Middle frontal gyrus (tissue), 1 donor: ENCODE results near the gene GALNT15.

Experiments used
- DNase-seq: peaks from one replicate; pipeline ENCODE4 v3.0.0-alpha.2; 2015; ENCODE audit warnings: low spot score; ENCODE audit errors: extremely low spot score

Gene GALNT15

DNA sequence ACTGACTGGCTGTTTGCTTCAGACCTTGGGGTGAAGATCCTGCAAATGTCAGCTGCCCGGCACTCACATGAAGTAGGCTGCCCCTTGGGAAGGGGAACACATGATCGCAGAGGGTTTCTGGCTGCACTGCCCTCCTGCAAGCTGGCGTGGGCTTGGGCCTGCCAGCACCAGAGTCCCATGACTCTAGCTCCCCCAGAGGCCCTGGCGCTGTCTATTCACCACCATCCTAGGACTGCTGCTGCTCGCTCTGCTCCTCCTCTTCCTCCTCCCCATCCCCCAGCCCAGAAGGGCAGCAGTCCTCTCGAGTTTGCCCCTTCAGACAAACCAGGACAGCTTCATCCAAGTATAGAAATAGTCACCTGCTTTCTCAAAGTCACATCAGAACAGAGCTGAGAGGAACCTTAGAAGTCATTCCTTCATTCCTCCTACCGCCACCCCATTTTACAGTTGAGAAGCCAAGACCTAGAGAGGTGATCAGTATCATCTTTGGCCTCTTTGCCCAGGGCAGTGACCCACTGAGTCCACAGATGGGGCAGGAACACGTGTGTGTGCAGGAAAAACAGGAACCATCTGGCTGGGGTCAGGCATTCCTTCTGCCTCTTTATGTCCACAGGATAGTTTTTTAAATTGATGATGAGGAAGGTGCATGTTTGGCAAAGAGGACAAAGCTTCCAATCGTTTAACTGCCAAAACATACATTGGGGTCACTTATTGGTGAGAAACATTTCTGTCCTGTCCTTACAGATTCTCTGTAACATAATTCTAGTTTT, 77.0 kb downstream of the GALNT15 start:
- DNase-seq: no peak

DNA sequence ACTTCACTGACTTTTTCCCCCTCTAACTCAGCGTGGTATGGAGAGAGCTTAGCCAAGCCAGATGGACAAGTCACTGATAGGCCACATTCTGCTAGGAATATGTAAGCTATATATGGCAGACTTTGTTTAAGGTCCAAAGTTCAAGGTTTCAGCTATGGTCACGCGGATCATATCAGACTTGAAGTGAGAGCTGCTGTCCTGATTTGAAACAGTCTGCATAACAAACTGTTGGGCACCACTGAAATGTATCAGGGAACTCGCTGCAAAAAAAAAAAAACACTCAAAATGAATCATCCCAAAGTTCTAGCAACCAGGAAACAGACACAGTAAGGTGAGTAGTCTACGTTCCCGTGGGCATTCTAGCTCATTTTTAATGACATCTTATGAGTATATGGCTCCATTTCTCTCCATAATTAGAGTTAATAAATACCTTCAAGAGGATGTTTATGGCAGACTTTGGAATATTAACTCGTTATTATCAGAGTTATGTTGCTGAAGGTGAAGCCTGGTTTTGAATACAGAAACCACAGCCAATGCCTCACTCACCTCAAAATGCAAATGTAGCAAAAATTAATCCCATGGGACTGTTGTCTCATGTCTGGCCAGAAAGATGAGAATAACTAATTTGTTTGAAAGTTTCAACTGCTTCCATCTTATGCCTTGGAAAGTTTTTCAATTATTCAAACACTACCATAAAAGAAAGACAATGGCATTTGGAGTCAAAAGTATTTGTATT, 77.9 kb downstream of the GALNT15 start:
- DNase-seq: no peak

DNA sequence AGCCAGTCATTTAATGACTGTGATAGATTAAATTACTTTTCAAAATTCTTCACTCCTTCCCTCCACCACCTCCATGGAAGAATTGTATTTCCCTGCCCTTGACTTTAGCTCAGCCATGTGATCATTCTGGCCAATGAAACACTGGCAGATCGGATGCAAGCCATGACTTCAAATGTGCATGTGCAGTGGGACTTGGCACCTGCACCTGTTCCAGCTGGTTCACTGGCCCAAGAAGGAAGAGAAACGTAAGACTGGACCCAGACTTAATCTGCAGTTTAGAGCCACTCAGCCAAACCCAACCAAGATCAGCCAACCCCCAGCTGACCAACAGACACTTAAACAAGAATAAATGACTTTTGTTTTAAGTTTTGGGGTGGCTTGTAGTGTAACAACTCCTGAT, 78.5 kb downstream of the GALNT15 start:
- DNase-seq: no peak

DNA sequence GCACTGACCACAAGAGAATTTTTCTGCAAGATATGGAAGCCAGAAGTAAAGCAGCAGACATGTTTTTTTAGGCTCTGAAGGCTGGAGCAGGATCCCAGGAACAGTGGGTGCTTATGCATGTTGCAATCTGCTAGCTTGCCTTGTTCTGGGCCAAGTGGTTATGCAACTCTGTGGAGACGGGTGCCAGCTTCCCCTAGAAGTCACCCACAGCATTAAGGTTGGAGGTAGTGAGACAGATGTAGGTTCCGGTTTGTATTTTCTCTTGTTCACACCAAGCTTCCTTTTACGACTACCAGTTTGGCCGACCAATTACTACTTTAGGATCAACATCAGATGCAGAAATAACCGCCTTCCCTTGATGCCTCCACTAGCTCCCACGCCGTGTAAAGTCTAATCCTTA, 79.1 kb downstream of the GALNT15 start:
- peak; percentile 49 for DNase-seq

DNA sequence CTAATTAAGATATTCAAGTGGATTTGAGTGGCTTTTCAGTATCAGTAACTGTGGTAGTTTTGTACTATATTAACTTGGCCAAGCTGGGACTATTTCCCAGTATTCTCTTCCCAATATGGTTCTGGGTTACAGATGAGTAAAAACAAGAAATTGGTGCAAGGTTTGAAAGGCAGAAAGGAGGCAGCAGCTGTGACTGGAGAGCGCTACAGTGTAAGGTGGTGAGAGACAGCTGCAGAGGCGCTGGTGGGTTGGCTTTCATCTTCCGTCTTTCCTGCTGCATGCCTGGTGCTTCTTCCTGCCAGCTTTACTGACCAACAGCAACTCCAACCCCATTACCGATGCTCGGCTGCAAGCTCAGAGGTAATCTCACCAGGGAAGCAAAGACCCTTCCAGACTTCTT, 80.4 kb downstream of the GALNT15 start:
- DNase-seq: no peak

DNA sequence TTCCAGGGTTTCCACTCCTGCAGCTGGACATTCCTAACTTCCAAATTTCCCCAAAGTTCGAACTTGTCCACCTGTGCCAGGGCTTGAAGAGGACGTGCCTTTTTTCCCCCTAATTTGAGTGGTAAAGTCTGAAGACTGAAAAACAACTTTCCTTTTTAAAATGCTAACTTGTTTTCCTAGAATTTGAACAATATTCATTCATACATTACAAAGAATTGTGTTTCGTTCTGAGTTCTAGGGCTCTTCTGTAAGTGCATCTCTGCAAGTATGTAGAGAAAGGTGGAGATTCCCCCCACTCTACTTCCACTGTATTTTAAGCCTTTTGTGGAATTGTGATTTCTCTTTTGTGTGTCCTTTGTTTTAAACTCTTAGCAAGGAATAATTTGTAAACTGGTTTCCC, 80.8 kb downstream of the GALNT15 start:
- no peak for DNase-seq

DNA sequence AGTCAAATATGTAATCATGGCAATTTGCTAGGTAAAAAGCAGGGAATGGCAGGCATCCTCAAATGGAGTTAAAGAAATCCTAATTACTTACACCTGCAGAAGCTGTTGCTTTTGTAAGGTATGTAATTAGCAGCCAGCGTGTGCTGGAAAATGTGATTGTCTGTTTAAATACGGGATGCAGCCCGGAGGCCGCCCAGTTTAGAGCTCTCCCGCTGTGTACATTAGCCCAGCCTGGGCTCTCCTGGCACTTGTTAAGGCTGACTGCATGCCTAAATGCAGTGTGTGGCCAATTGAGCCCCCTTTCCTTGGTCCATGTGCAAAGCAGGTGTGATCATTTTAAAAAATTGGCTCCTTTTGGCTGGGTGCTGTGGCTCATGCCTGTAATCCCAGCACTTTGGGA, 81.2 kb downstream of the GALNT15 start:
- DNase-seq: no peak

DNA sequence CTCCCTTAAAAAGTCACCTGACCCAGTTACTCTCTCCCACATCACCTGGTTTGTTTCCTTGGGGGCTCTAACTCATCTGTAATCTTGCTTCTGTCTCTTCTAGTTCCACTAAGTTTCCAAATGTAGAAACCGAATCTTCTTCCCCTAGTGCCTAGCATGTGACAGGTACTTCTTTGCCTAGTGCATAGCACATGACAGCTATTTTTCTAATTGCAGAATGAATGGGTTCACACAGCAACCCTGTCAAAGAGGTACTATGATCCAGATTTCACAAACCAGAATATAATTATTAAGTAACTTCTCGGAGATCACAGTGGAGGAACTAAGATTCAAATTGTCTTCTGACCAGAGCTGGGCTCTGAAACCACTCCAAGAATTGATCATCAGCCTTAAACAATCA, 82.8 kb downstream of the GALNT15 start:
- no peak for DNase-seq

DNA sequence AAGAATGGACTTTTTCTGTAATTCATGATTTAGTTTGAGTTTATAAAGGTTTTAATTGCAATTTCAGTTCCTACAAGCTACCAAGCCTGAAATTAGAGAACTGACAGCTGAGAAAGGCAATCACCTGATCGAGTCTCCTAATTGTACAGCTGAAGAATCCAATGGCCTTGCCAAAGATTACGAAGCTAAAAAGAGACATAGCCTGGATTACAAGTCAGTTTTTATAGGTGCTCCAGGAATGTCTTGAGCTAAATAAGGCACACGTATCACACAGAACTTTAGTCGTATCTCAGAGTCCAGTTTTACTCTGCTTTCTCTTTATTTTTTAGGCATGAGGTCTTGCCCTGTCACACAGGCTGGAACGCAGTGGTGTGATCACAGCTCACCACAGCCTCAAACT, 83.7 kb downstream of the GALNT15 start:
- no peak for DNase-seq

DNA sequence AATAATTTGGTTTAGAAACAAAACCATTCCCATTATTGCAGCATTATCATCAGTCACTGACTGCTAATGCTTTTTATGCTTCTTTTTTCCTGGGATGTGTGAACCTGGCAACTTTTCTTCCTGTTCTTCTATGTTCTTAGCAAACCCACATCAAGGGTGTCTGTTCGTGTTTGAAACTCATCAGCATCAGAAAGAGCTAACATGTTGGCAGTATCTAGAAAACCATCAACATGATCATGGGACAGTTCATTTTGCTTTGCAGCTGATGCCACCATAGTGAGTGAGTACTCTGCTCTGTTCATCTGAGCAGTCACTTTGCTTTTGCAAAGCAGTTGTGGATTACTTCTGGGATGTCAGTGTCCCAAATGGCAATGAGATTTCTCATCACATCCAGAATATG, 84.4 kb downstream of the GALNT15 start:
- no peak for DNase-seq

DNA sequence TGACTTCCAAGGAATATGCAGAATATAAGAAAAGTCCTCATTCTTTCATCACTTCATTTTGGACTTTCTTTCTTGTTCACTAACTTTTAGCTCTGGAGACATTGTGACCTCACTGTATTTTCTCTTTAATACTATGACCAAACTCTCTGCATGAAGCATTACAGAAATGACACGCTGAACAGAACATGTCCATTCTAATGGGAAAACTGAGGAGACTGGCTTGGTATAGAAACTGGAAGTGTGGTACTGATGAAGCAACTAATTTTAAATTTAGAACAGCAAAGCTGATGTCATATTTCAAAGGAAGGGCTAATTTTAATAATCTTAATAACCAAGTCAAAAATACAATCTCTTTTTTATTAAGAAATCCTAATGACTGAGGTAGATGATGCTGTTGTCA, 85.6 kb downstream of the GALNT15 start:
- DNase-seq: no peak

DNA sequence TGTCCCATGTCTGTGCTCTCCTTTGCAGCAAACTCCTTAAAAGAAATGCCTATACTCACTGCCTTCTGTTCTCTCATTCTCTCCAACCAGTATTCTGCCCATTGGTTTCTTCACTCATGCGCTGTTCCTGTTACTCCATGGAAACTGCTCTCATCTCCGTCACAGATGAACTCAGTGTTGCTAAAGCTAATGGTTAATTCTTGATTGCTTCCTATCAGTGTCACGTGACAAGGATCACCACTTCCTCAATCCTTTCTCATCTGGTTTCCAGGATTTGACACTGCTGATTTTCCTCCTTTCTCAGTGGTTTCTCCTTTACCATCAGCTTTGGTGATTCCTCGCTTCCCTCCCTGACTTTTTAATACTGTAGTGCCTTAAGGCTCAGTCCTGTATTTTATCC, 87.7 kb downstream of the GALNT15 start:
- DNase-seq: no peak

DNA sequence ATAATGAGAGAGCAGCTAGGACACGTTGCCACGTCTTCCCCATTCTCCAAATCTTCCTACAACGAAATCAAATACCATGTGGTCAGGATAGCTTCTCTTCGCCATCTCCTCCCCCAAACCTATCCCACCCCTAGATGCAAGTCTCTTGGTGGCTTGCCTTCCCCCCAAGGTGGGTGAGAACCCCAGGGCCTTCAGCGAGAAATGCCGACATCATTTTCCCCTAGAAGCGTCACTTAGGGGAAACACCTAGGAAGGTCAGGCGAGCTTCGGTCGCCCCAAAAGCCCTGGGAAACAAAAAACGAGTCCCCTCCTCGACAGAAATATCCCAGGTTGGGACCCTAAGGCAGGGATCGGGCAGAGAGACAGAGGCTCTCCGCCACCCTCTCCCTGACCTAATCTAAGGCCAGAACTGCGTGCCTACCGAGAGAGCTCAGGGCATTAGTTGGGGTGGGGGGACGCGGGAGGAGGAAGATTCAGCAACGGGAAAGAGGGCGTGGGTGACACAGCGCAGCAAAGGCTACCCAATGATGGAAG, 89.8 kb downstream of the GALNT15 start:
- DNase-seq: no peak

DNA sequence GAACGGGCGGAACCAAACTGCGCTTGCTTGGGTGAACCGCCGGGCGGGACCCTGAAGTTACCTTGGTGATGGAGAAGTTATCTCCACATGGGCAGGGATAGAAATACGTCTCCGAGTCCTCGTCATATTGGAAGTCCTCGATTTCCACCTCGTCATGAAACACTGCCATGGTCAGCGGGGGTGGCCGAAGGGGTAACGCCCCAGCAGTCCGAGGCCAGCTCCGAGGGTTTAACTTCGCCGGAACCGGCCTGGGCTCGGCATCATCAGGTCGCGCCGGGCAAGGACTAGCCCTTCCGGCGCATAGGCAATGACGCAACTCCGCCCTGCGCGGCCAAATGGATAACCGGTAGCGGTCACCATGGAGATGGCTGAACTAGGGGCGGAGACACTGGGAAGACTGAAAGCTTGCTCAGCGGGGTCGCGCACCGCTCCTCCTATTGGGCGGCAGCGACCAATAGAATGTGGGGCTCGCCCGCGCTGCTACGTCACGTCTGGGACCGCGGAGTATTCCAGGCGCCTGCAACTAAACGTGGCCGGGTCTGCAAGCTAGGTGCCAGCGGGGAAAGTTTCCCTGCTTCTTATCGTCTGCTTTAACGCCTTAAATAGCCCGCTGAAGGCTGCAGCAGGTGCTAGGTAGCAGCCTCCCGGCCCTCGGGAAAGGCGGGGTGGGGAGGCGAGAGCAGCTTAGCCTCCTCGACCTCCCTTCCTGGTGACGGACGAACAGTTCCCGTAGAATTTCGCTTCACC, 90.4 kb downstream of the GALNT15 start, which contains the start of the genes DPH3 and OXNAD1:
Gene DPH3, minus strand, starts transcription at position 236 of the 747 bp plus-strand sequence. Its CDS starts 67 bp downstream, at position 169.
Gene OXNAD1, plus strand, starts transcription at position 505 of the 747 bp plus-strand sequence. CDS start 5,741 bp downstream, outside the sequence.
- peak; percentile 100 for DNase-seq

DNA sequence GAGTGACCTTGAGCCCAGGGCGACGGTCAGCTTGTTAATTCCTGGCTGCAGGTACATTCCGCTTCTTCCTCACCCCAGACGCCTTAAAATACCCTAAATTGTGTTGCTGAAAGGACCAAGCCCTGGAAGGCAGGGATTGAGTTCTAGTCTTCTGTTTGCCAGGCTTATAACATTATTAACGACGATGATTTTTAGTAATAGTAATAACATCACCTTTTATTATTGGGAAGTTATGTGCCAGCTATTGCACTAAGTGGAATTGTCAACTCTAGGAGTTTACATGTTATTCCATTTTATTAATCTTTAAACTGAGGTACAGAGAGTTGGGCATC, 90.9 kb downstream of the GALNT15 start:
- DNase-seq: no peak

DNA sequence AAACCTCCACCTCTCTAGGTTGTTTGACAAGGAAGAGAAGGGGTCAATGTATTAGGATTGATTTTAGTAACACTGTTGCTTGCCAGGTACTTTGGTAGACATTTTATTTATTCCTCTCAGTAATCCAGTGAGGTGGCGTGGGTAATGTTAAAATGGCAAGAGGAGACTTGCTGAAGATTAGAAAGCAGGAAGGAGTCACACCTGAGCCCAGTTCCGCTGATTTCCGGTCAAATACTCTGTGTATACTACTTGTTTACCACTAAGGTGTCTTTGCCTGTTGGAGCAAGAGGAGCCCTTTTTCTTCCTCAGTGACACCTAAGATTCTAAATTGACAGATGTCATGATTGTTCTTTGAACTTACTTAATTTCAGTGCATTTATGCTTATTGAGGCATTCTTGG, 92.2 kb downstream of the GALNT15 start:
- no peak for DNase-seq

DNA sequence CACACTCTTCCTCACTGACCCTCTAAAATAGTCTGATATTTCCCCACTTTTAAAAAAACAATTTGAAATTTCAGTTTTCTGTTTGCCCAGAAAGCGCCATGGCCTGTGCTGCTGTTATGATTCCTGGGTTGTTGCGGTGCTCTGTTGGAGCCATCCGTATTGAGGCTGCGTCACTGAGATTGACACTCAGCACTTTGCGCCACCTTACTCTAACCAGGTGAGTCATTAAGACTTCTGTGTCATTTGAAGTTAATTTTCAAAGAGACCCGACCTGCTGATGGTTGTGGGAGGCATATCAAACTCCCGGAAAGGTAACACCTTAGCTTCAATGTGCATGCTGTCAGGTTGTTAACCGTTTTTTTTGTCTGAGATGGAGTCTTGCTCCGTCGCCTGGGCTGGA, 96.4 kb downstream of the GALNT15 start:
- DNase-seq: no peak

DNA sequence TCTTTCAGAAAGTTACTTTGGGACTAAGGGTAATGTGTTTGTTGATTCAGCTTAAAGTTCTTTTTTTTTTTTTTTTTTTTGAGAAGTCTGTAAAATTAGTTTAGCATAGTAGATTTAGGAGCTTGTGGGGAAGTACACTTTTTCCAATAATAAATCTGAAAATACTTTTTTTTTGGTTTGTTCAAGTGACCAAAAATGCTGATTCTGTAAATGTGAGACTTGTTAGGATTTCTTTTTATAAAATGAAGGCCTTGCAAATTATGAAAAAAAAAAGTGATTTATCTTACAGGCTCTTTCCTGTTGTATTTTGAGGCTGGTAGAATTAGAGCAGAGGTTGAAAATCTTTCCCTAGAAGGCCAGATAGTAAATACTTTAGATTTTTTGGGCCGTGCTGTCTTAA, 98.1 kb downstream of the GALNT15 start:
- DNase-seq: no peak

DNA sequence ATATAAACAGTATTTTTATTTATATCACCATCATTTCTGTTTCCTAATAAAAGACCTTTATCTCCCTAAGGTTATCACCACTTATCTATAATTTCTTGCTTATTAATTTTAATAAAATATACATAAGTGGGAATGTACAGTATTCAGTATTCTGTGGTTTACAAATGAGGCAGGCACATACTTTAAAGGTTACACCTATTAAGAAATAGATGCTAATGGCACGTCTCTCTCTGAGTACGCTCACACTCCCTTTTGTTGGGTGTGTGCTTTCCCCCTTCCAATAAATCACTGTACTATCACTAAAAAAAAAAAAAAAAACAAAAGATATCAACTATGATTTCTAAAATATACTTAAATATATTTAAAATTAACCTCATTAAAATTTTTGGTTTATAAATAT, 99.4 kb downstream of the GALNT15 start:
- DNase-seq: no peak

DNA sequence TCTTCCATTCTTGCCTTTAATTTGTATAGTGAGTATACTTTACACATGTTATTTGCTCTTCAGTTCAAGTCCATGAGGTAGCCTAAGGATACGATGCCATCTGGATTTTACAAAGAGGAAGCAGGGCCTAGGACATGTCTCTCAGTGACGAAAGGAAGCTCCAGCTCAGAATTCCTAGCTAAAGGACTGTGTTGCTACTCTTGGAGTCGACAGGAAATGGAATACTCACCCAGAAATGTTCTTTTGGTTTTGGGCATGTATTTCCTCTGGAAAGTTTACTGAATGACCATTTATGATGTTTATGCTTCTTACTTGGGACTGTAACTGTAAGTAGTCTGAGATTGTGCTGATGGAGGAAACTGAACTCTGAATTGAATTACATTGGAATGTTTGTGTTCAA, 103.0 kb downstream of the GALNT15 start:
- no peak for DNase-seq

DNA sequence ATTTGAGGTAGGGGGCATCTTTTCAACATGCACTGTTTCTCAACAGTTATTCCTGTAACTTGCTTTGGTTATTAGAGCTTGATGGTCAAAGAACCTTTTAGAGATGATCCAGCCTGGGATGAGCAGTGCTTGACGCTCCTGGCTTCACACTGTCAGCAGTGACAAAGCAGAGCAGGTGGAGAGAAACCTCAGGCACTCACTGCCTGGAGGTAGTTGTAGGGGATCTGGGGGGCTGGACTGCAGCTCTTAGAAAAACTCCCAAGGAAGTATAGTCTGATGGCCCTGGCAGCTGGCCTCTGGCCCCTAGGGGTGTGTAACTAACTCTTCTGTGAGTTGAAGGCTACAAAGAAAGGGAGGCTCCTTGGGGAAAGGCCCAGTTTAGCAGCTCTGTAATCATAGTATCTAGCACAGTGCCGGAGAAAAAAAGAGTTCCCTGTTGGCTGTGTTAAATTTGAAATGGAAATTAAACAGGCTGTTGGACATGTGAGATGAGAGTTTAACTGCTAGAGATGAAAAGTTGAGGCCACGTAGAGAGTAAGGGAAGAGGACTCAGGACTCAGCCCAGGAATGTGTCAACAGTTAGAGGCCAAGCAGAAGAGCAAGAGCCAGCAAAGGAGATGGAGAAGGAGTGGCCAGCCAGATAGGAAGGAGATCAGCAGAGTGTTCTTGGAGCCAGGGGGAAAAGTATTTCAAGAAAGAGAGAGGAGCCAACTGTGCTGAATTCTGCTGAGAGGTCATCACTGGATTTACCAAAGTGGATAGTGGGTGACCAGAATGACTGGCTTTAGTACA, 104.7 kb downstream of the GALNT15 start:
- no peak for DNase-seq
